Activated CD4-positive, alpha-beta T cell treated with anti-CD3 and anti-CD28 coated beads, Interleukin-2, amount 50 U/mL, for 16 hours (primary cell): ENCODE data around the gene FGFR3.

Experiments
- DNase-seq: peaks from one replicate; pipeline ENCODE4 v3.0.0-alpha.2; 2020

The FGFR3 gene

DNA sequence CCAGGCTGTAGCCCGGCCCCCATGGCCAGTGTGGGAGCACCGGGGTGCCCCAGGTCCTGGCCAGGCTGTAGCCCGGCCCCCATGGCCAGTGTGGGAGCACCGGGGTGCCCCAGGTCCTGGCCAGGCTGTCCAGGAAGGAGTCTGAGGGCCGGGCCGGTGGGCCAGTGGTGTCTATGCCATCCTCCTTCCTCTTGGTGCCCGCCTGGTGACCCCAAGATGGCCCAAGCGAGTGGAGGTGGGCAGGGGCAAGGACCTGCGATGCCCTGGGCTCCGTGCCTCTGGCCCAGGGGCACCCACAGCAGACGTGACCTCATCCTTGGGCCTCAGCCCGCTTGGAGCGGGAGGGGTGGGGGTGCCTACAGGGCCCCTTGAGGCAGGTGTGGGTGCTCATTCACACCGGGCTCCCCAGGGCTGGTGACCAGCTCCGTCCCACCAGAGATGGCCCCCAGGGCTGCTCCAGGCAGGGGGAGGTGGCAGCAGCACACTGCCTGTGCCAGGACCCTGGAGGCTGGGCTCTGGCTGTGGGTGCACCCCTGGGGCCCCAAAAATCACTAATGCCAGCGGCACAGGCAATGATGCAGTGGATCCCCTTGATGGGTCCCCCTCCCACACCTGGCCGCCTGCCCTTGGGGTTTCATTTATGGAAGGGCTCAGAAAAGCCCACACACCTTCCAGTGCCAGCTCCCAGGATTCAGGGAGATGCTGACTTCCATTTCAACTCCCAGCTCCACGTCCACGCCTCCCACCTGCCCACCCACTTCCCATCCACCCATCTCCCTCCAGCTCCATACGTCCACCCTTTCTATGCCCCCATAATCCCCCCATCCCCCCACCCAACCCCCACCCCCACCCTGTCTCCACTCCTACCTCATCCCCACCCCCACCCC, 36.0 kb upstream of the FGFR3 start:
- no peak for DNase-seq

DNA sequence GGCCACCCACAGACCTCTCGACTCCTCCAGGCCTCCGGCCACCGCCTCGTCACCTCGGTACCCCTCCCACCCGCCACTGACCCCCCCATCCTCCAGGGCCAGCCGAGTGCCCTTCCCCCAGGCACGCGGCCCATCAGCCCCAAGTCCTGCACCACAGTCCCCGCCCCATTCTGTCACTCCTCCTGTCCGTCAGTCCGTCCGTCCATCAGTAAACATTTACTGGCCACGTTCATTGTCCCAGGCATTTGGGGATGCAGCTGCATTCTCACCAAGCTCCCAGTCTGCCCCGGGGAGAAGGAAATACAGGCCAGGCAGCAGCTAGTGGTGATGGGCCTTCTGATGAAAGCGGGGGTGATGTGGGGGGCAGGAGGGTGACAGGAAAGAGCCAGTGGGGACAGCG, 35.3 kb upstream of the FGFR3 start:
- no peak for DNase-seq

DNA sequence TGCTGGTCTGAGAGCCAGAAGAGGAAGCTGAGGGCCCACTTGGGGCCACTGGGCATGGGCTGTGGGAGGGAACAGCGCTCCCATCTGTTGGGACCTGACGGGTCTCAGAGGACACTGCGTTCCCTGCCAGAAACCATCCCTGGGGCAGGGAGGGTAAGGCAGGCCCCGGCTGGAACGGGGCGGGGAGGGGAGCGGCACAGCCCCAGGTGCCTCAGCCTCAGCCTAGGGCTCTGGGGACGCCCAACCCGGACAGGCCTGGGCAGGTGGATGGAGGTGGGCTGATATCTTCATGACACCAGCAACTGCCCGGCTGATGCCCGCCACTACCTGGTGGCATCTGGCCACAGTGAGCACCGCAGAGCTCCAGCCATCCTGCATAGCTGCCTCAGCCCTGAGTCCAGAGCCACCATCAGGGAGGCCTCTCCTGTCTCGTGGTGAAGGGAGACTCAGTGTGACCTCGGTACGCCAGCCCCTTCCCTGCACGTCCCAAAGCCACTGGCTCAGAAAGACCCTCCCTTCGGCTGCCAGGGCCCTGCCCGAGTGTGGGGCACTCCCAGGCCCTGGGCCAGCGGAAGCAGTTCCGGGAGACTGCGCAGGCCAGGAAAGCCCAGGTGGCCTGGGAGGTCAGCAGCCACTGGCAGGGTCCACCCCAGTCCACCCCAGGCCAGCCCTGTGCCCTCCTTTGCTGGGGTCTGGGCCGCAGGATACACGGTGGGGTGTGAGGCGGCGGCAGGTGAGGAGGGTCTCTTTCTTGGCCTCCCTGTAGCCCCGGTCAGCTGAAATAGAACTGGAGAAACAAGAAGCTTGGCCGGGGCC, 34.6 kb upstream of the FGFR3 start:
- DNase-seq = no peak

DNA sequence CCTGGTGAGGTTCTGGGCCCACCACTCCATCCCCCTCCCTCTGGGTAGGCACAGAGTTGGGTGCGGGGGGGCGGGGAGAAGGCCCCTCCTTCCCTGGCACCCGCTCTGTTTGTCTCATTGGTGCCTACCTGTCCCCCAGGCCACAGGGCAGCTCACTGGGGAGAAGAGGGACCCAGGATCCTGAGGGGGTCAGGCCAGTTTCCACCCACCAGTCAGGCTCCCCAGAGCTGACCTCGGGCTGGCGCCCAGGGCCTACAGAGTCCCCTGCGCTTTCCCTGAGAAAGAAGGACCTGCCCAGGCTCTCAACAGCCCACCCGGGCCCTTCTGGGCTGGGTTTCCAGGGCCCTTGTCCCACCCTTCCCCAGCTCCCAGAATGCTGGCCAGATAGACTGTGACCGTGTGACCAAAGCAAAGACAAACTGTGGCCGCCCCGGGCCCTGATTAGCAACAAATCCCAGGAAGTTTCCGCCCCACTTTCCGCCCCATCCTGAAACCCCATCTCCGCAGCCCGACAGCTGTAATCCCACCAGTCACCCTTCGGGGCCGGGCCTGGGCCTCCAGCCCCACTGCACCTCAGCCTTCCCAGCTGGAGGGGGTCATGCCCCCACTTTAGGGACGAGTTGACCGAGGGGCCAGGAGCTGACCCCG, 33.8 kb upstream of the FGFR3 start:
- no peak for DNase-seq

DNA sequence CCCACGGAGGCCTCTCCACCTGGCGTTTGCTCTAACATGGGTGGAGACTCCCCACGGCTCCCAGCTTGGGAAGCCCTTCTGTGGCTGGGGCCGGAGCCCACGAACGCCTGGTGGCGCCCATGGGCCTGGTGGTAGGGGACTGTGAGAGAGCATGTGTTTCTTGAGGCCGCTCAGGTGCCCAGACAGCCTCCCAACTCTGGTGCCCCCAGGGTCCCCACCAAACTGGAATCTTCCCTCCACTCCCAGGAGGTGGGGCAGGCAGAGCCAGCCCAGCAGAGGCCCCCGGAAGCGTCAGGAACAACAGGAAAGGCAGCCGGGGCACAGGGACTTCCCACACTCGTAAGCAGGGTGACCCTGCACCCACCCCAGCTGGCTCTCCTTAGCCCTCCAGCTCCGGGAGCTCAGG, 33.3 kb upstream of the FGFR3 start:
- DNase-seq = no peak

DNA sequence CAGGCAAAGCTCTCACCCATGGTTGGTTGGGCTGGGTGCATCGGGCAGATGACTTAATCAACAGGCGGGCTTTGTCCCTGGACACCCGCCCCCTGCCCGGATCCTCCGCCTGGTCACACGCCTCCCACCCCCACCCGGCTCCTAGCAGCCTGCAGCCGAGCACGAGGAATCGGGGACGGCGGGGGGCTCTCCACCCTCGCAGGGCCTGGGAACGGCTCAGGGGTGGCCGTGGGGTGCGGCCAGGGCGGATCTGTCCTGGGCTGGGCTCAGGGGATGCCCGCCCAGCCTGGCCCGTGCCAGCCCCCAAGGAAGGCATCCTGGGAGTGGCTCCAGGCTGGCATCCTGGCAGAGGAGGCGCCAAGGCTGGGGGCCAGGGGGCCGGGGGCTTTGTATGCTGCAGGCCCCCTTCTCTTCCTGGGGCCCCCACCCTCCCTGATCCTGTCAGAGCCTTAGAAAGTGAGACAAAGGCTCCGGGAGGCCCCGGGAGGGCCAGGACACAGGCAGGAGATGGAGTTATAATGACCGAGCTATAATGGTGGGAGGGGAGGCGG, 32.5 kb upstream of the FGFR3 start:
- no peak for DNase-seq

DNA sequence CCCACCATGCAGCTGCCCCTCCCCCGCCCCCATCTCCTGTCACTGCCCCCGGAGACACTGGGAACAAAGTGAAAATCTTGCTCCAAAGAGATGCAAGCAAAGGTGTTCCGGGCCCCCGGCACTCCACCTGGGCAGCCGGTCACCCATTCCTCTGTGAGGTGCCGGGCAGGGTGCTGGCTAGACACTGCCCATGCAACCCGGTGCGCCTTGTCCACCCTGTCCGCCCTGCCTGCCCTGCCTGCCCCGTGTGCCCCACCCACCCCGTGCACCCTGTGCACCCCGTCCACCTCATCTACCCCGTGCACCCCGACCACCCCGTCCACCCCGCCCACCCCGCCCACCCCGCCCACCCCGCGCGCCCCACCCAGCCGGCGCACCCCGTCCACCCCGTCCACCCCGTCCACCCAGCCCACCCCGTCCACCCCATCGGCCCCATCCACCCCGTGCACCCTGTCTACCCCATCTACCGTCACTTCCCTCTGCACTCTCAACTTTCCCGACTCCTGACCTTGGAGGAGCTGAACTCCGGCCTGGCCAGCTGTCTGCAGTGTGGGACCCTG, 31.9 kb upstream of the FGFR3 start:
- DNase-seq = no peak

DNA sequence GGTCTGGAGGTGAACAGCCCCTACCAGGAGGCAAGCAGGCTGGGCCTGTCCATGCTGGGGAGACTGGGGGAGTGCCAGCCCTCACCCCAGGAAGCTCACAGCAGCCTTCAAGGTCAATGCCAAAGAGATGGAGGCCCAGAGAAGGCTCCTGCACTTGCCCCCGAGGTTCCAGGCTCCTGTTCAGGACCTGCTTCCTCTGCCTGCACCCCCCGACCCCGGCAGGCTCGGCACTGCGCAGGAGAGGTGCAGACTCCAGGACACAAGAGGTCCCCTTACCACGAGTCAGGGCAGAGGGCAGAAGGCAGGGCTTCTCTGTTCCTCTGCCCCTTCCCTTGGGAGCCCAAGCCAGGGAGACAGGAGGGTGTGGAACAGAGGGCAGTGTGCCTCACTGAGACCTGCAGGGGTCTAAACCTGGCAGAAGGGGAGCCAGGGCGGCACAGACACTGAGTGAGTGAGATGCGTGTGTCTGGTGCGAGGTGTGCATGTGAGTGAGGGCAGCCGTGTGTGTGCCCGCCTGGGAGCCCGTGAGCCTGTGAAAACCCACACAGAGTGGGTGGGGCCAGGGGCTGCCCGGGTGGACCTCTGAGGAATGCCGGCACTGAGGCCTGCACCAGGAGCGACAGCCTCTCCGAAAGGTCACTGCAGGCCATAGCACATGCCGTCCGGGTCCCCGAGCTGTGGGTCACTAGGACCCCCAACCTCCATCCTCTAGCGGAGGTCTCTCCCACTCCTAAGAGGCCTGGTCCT, 30.7 kb upstream of the FGFR3 start:
- no peak for DNase-seq

DNA sequence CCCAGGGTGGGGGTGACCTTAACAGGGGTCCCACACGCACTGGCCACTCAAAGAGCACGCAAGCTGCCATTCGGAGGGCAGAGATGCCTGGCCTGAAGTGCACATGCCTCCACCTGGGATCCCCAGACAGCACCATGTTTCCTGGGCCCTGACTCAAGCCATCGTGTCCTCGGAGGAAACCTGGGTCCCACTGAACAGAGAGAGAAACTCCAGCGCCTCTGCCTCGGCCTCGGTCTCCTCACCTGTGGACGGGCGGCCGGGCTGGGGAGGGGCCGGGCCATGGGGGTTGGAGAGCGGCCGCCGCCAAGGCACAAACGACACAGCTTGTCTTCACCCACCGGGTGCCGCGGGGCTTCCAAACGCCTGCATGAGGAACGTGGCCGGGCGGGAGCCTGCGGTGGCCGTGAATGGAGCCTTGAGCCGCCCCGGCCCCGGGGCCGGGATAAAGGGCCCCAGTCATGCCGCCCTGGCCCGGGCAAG, 30.0 kb upstream of the FGFR3 start:
- no peak for DNase-seq

DNA sequence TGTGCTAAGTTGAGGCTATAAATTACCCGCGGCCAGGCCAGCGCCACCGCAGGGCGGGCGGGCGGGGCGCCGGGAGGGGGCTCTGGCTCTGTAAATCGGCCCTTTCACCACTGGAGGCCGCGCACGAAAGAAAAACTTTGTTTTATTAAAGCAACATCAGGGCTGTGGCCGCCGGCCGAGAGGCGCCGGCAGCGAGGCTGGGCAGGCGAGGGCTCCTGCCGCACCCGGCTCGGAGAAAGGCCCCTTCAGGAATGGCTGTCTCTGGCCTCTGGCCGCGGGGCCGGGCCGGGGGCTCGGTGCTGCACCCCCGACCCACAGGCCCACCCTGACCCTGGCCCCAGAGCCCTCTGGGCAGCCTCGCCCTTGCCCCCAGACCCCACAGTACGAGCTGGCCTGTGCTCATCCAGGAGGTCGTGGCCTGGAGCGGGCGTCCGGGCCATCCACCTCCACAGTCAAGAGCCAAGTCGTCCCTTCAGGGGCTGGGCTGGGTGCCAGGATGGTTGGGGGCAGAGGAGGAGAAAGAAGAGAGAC, 29.5 kb upstream of the FGFR3 start:
- DNase-seq = no peak

DNA sequence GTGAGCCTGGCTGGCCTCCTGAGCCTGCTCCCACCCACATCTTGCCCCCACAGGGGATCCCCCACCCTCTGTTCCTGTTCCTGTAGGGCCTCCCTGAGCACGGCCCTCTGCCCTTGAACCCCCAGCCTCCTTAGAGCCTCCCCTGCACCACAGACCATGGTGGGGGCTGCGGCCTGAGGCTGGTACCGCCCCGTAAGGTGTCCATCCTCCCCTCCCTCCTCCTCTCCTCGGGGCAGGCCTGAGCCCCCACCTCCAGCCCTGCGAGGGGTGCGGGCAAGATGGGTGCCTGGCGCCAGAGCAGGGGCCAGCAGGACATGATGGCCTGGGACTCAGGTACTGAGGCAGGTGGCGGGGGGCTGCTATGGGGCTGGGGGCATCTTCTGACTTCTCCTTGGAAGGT, 28.4 kb upstream of the FGFR3 start:
- no peak for DNase-seq

DNA sequence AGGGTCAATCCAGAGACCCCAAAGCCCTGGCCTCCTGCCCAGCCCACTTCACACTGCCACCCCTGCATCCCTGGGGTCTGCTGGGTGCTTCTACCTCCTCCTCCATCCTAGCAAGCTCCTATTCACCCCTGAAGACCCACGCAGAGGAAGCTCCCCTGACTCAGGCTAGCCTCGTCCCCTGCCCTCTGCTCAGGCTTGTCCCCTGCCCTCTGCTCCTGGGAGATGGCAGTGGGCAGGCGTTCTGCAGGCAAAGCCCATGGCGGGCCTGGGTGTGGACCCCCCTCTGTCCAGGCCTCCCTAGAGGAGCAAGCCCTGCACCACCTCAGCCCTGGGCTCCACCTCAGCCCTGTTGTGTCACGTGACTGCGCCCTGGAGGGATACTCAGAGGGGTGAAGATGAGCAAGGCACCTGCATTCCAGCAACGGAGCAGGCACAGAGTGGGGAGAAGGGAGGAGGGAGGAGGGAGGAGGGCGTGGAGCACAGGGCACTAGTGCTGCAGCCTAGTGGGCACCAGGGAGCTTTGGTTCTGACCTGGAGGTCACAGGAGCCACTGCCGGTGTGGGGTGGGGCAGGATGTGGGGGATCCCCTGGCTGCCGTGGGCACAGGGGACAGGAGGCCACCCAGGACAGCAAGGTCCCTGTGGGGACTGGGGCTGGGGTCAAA, 27.6 kb upstream of the FGFR3 start:
- DNase-seq = no peak

DNA sequence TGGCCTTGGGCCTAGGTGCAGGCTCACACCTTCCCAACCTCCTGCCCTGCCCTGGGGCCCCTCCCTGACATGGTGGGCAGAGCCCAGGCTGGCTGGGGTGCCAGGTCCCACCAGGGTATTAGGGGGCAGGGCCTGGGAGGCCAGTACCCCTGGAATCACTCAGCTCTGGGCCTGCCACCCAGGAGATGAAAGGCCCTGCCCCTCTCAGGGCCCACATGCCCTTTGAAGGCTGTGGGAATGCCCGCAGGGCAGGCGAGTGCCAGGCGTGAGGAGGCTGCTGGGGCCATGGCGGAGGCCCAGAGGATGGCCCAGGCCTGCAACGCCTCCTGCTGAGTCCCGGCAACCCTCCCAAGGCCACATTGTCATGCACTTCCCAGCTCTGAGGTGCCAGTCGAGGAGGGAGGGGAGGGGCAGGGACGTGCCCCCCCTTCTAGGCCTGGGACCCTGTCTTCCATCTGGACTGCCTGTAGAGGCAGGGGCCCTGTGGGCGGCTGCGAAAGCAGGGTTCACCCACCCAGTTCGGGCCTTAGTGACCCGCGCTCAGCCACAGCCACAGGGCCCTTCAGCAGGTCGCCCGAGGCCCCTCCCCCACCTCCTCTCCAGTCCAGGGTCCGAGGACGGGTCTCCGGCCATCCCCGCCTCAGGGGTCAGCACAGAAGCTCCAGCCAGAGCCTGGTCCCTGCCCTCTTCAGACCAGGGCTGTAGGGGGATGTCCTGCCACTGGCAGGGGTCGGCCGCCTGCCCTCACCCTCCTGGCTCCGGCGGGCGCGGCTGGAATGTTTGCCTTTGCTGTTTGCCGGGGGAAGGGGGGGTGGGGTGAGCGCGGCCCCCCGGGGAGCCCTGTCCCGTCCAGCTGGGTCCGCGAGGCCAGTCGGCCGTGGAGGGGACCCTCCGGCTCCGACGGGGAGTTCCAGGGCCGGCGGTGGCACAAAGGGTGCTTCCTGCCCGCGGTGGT, 26.7 kb upstream of the FGFR3 start:
- DNase-seq = no peak

DNA sequence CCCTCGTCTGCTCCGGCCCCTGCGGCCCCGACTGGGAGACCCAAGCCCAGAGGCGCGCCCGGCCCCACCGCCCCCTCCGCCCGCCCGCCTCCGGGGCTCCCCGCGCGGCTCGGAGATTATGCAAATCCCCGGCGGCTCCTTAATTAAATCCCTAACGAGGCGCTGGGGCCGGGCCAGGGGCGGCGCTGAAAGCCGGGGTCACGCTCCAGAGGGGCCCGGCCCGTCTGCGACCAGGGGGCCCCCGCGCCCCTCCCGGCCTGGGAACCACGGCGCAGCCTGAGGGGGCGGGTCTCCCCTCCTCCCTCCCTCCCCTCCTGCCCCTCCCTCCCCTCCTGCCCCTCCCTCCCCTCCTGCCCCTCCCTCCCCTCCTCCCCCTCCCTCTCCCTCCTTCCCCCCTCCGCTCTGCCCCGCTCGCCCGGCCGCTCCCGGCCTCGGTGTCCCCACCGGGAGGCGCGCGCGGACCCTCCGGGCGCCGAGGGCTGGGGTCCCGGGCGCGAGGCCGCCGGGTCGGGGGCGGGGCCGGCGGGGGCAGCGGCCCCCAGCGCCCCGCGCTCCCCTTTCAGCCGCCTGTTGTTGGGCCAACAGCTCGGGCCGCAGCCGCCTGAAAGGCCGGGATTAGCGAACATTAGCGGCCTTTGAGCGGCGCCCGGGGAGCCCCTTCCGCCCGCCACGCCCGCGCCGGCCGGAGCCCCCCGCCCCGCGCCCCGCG, 25.9 kb upstream of the FGFR3 start:
- no peak for DNase-seq

DNA sequence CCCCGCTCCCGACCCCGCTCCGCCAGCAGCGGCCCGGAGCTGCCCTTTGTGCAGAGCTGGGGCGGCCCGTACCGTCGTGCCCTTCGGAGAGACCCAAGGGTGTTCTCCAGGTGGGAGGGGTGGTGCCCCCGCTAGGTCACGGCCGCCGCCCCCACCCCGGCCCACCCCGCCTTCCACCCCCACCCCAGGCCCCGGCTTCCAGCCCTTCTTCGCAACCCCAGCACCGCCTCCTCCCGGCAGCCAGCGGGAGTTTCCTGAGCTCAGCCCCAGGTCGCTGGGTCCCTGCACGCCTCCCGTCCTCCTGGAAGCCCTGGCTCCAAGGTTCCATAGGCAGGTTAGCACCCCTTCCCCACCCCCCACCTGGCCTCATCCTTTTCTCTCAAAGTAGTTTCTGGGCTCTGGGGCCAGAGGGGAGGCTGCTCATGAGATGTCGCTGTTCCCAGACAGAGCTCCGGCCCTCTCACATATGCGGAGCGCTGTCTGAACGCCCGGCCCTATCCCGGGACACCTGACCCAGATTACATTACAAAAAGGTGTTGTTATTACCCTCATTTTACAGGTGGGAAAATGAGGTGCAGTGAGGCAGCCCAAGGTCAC, 25.2 kb upstream of the FGFR3 start:
- DNase-seq = no peak

DNA sequence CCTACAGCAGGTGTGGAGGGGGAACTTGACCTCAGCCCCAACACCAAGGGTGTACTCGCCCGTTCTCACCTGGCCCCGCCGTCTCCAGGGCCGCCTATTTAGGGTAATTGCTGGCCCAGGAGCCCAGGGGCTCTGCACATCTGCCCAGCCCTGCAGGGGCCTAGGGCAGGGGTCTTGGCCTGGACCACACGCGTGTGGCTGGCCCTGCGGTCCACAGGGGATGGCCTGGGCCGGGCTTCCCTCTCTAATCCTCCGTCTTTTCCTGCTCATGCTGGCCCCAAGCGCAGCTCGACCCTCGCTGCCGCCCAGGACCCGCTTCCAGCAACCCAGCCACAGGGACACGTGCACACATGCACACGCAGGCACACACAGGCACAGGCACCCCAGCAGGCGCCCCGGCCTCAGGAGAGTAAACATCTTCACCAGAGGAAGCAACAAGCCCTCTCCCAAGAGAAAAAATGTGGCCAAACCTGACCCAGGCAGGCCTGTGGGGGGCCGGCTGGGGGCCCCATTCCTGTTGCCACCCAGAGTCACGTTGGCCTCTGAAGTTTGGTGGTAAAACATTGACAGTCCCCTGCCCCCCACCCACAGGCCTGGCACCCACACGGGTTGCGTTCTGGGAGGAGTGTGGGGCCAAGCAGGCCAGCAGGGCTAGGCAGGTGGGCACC, 24.6 kb upstream of the FGFR3 start:
- DNase-seq = no peak

DNA sequence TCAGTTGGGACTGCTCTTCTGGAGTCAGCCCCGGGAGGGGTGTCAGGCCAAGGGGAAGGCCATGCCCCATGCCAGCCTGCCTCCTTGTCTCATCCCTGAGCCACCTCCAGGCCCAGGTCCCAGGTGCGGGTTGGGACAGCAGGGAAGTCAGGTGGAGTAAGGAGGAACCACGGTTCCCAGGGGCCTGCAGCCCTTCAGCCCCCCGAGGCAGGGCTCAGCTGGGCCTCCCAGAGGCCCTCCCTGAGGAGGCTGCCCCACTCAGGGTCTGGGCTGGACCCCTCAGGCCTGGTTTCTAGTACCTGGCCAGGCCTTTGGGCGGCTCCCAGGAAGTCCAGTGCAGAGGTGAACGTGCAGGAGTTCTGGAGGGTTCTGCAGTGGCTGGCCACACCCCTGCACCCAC, 23.4 kb upstream of the FGFR3 start:
- no peak for DNase-seq

DNA sequence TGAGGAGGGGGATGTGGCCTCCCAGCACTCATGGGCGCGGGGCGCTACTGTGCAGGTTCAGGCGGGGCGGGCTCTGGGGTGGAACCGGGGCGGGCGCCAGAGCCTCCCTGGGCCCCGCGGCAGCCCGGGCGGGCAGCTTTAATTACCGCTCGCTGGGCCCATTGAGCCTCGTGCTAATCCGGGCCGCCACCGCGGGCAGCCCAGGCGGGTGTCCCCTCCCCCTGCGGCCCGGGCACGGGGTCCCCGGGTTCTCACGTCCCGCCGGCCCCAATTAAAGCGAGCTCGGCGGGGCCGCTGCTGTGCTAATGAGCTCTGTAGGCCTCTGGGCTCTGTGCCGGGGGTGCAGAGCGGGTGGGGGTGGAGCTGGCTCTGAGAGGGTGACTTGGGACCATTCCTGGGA, 22.8 kb upstream of the FGFR3 start:
- no peak for DNase-seq
